SW 1271 (cell line): ENCODE data around the gene LACTBL1.

Experiments used
- DNase-seq, 2 experiments: peaks; one replicate each; lab custom pipeline; 2025; lab: John Stamatoyannopoulos, UW

Gene LACTBL1

GRCh38 chr1:22944346-22945055 is 28.2 kb downstream of the LACTBL1 start:
- no peak for DNase-seq

- no peak for DNase-seq
These were observed 31.4 kb downstream of the LACTBL1 start for GRCh38 chr1:22941257-22941656.

GRCh38 chr1:22936681-22937080 is 36.0 kb downstream of the LACTBL1 start:
- DNase-seq: no peak

GRCh38 chr1:22935433-22935832 is 37.2 kb downstream of the LACTBL1 start:
- DNase-seq: no peak

GRCh38 chr1:22932803-22933470 is 39.7 kb downstream of the LACTBL1 start:
- no peak for DNase-seq

- DNase-seq: peak in 1 of 2 experiments; percentile 15
These were observed 42.3 kb downstream of the LACTBL1 start for GRCh38 chr1:22930240-22930912.

- DNase-seq: no peak
These were observed 47.6 kb downstream of the LACTBL1 start for GRCh38 chr1:22925111-22925510.

- no peak for DNase-seq
These were observed 50.0 kb downstream of the LACTBL1 start for GRCh38 chr1:22922640-22923039.

GRCh38 chr1:22921452-22922126 is 51.1 kb downstream of the LACTBL1 start:
- no peak for DNase-seq

GRCh38 chr1:22920734-22921451 is 51.8 kb downstream of the LACTBL1 start:
- DNase-seq: no peak

GRCh38 chr1:22920026-22920733 is 52.5 kb downstream of the LACTBL1 start:
- DNase-seq: no peak

GRCh38 chr1:22919341-22920025 is 53.2 kb downstream of the LACTBL1 start:
- DNase-seq: no peak

- no peak for DNase-seq
These were observed 54.0 kb downstream of the LACTBL1 start for GRCh38 chr1:22918644-22919043.

GRCh38 chr1:22917989-22918388 is 54.7 kb downstream of the LACTBL1 start:
- DNase-seq: no peak

- no peak for DNase-seq
These were observed 56.2 kb downstream of the LACTBL1 start for GRCh38 chr1:22916471-22916820.

GRCh38 chr1:22915816-22916470 is 56.7 kb downstream of the LACTBL1 start:
- no peak for DNase-seq

GRCh38 chr1:22915231-22915630 is 57.4 kb downstream of the LACTBL1 start:
- no peak for DNase-seq

GRCh38 chr1:22914633-22915217 is 57.9 kb downstream of the LACTBL1 start:
- no peak for DNase-seq

GRCh38 chr1:22914156-22914555 is 58.5 kb downstream of the LACTBL1 start:
- DNase-seq: no peak
